Tibial nerve (tissue), 4 donors: ENCODE results near the gene PTPRK. TPM values are rescaled to one million over a fixed set of nuclear protein-coding genes. Genes with fewer than 3 reads are reported as not detected.

ENCODE experiments used
- DNase-seq, 2 donors: peaks; one replicate each; pipeline ENCODE4 v3.0.0-alpha.2; 2019; ENCODE audit warnings: low spot score in 2 of 2
- H3K27ac ChIP-seq, 4 donors: fragments of 200-600 bp; sonication (generic) in 3 of 4; one replicate each; pipeline ENCODE4 v1.5.1; 2017 to 2019; ENCODE audit warnings: mild to moderate bottlenecking in 1 of 4
- H3K27me3 ChIP-seq, 2 donors: fragments of 200-600 bp; sonication (generic) in 1 of 2; one replicate each; pipeline versions ENCODE4 v1.5.1 to v1.6.0; 2017 to 2019
- H3K36me3 ChIP-seq, 3 donors: fragments of 200-600 bp; sonication (generic); one replicate each; pipeline ENCODE4 v1.5.1; 2018 to 2019
- H3K4me1 ChIP-seq, 4 donors: fragments of 200-600 bp; sonication (generic) in 3 of 4; one replicate each; pipeline ENCODE4 v1.5.1; 2017 to 2019
- H3K4me3 ChIP-seq, 4 donors: fragments of 200-600 bp; sonication (generic) in 3 of 4; one replicate each; pipeline ENCODE4 v1.5.1; 2017 to 2019; ENCODE audit warnings: mild to moderate bottlenecking in 1 of 4, moderate library complexity in 1 of 4
- H3K9me3 ChIP-seq, 4 donors: fragments of 200-600 bp; sonication (generic) in 3 of 4; one replicate each; pipeline ENCODE4 v1.5.1; 2017 to 2019
- CTCF ChIP-seq, 5 experiments: fragments of 200-600 bp in 3 of 5; fragments of 450-650 bp in 2 of 5; sonication (generic) in 3 of 5; IDR thresholded peaks; one replicate each; pipeline ENCODE4 v1.5.1; 2016 to 2019; ENCODE audit warnings: antibody characterized with exemption in 5 of 5, mild to moderate bottlenecking in 3 of 5, moderate library complexity in 2 of 5
- EP300 ChIP-seq, 2 donors: sonication (generic); formaldehyde crosslinking; IDR thresholded peaks; one replicate each; pipeline ENCODE4 v1.6.1; 2017; ENCODE audit warnings: antibody characterized with exemption in 2 of 2, mild to moderate bottlenecking in 1 of 2
- POLR2A ChIP-seq, 2 donors: fragments of 450-650 bp; IDR thresholded peaks; one replicate each; pipeline ENCODE4 v1.6.1; 2017; ENCODE audit warnings: antibody characterized with exemption in 2 of 2, mild to moderate bottlenecking in 2 of 2, moderate library complexity in 2 of 2
- whole genome bisulfite sequencing, 2 donors: methylation state at CpG; one replicate each; pipeline ENCODE4 v1.1.5; 2018; 5-methylcytosine and 5-hydroxymethylcytosine counted together
- total RNA-seq, 4 donors: library from RNA; depleted of rRNA; stranded (reverse); fragments of >200 nt; gene quantifications; one replicate each; pipeline ENCODE4 v1.1.0, GENCODE V29; 2016

Gene PTPRK
- total RNA-seq, 4 donors from 2014 or later, result 17.4 to 26.1 (median 21.2) TPM

- Histone ChIP-seq H3K4me1 (peaks cover 0 to 12% (median 0%) of the 10 kb centered on the region in 4 donors), H3K27me3 (no peaks in the 10 kb centered on the region), H3K9me3 (no peaks in the 10 kb centered on the region), H3K27ac (no peak overlapping the region), H3K4me3 (no peak overlapping the region), H3K36me3 (no peaks in the 10 kb centered on the region)
- TF ChIP-seq EP300 (IDR thresholded peaks at IDR 0.05) (no peak), POLR2A (IDR thresholded peaks at IDR 0.05) (no peak), CTCF (IDR thresholded peaks at IDR 0.05) (no peak)
- no peak for DNase-seq
- 85 to 100% methylated on average over 1 of the region's 1 CpG for WGBS, 2 donors
Observed at GRCh38 chr6:128278836-128279235, 241.6 kb downstream of the PTPRK start.

- H3K4me1 ChIP-seq, result peaks cover 0 to 12% (median 0%) of the 10 kb centered on the region in 4 donors
- no peak for DNase-seq
- no peaks in the 10 kb centered on the region for H3K27me3 ChIP-seq
- no peak overlapping the region for H3K4me3 ChIP-seq
- WGBS, 2 donors, result 85 to 96% methylated on average over 3 of the region's 3 CpGs
- TF ChIP-seq CTCF (IDR thresholded peaks at IDR 0.05) (no peak), POLR2A (IDR thresholded peaks at IDR 0.05) (no peak), EP300 (IDR thresholded peaks at IDR 0.05) (no peak)
- H3K36me3 ChIP-seq, result no peaks in the 10 kb centered on the region
- H3K9me3 ChIP-seq, result no peaks in the 10 kb centered on the region
- H3K27ac ChIP-seq, result no peak overlapping the region
Observed at GRCh38 chr6:128277379-128277778, 243.0 kb downstream of the PTPRK start.

GRCh38 chr6:128276311-128276710, 244.1 kb downstream of the PTPRK start:
- Histone ChIP-seq H3K4me1 (peaks cover 0 to 12% (median 0%) of the 10 kb centered on the region in 4 donors), H3K27me3 (no peaks in the 10 kb centered on the region), H3K9me3 (no peaks in the 10 kb centered on the region), H3K4me3 (no peak overlapping the region), H3K27ac (no peak overlapping the region), H3K36me3 (no peaks in the 10 kb centered on the region)
- DNase-seq, result no peak
- TF ChIP-seq EP300 (IDR thresholded peaks at IDR 0.05), result no peak
- TF ChIP-seq CTCF (IDR thresholded peaks at IDR 0.05), result no peak
- TF ChIP-seq POLR2A (IDR thresholded peaks at IDR 0.05), result no peak

- Histone ChIP-seq H3K4me1 (peaks cover 0 to 12% (median 0%) of the 10 kb centered on the region in 4 donors), H3K27ac (no peak overlapping the region), H3K27me3 (no peaks in the 10 kb centered on the region), H3K36me3 (no peaks in the 10 kb centered on the region), H3K9me3 (no peaks in the 10 kb centered on the region), H3K4me3 (no peak overlapping the region)
- TF ChIP-seq EP300 (IDR thresholded peaks at IDR 0.05), result no peak
- no peak for TF ChIP-seq CTCF (IDR thresholded peaks at IDR 0.05)
- TF ChIP-seq POLR2A (IDR thresholded peaks at IDR 0.05), result no peak
- no peak for DNase-seq
Observed at GRCh38 chr6:128275681-128276080, 244.7 kb downstream of the PTPRK start.

GRCh38 chr6:128275030-128275429, 245.4 kb downstream of the PTPRK start:
- Histone ChIP-seq H3K4me1 (peaks cover 0 to 12% (median 0%) of the 10 kb centered on the region in 4 donors), H3K27me3 (no peaks in the 10 kb centered on the region), H3K9me3 (no peaks in the 10 kb centered on the region), H3K27ac (no peak overlapping the region), H3K36me3 (no peaks in the 10 kb centered on the region), H3K4me3 (no peak overlapping the region)
- DNase-seq, result no peak
- 77 to 89% methylated on average over 1 of the region's 1 CpG for WGBS, 2 donors
- no peak for TF ChIP-seq EP300 (IDR thresholded peaks at IDR 0.05)
- TF ChIP-seq POLR2A (IDR thresholded peaks at IDR 0.05), result no peak
- TF ChIP-seq CTCF (IDR thresholded peaks at IDR 0.05), result no peak
